ENCODE data around the gene CDH22. TPM values are rescaled to one million over a fixed set of nuclear protein-coding genes. Genes with fewer than 3 reads are reported as not detected.

CDH22 gene
- total and polyA plus RNA-seq, 2 donors (not counting 1 experiment from before 2014, with no cell fraction given), result not detected

DNA sequence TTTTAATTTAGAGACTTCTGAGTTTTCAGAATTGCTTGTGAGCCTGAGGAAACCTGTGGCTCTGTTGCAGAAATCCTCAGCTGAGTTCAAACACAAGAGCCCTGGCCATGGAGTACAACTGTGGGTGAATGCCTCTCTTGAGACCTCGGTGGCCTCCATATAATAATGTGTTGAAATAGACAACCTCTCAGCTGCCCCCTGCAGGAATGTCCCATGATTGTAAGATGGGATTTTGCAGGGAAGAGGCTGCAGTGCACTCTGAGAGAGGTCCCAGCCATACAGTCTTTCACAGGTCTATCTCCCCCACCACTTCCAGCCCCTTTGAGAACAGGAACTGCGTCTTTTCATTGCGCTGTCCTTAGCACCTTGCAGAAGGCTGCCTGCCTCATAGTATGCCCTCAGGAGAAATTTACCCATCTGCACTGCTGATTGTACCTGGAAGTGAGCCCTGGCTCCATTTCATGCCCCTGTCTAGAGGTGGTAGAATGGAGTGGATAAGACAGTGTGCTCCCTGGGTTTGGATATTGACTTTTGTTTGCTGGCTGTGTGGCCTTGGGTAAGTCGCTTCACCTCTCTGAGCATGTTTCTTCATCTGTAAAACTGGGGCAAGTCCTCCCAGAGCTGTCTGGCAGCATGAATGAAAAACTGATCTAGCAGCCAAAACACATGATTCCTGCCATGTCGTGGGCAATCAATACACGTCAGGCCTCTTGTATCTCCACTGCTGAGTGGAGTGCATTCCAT, 16.8 kb upstream of the CDH22 start:
- H3K27me3 Mint-ChIP-seq, result peaks cover 47% of the 10 kb centered on the region
- no peak for ATAC-seq (ENCODE audit: low read depth)
- CTCF ChIA-PET, result interaction anchor here (1.4 kb wide), 1 partner anchor 302 kb away, joined by 3 read pairs; no protein-coding TSS in a partner anchor
- H3K9me3 Mint-ChIP-seq (ENCODE audit: insufficient read depth), result no peaks in the 10 kb centered on the region
- no peak overlapping the region for H3K27ac Mint-ChIP-seq
- no peak overlapping the region for H3K4me3 ChIP-seq (ENCODE audit: control extremely low read depth in 1 of 5, extremely low read depth in 1 of 5, insufficient read depth in 1 of 5, low read depth in 2 of 5, low read length in 4 of 5)
- POLR2A ChIA-PET, result no interaction called here
- no peaks in the 10 kb centered on the region for H3K36me3 ChIP-seq (replicated peaks in 1 of 2; ENCODE audit: control extremely low read depth in 1 of 2, control insufficient read depth in 1 of 2, extremely low read depth in 1 of 2, insufficient read depth in 2 of 2, low read length in 1 of 2)
- no peak overlapping the region for H3K4me2 ChIP-seq (replicated peaks; ENCODE audit: low read depth, low read length, poor library complexity, severe bottlenecking)
- H3K27me3 ChIP-seq (replicated peaks in 1 of 4; ENCODE audit: control extremely low read depth in 1 of 4, control insufficient read depth in 3 of 4, insufficient read depth in 4 of 4, low read length in 3 of 4), result peaks cover 0 to 25% (median 0%) of the 10 kb centered on the region in 4 experiments
- intact Hi-C loops (cut with micrococcal nuclease), result no loop called here
- H3K4me3 Mint-ChIP-seq, result no peak overlapping the region
- no peak overlapping the region for H3K9ac ChIP-seq (ENCODE audit: low read length)
- H2AFZ ChIP-seq (ENCODE audit: insufficient read depth, low read depth, low read length, poor library complexity, severe bottlenecking), result no peak overlapping the region
- no peak overlapping the region for H3K27ac ChIP-seq (ENCODE audit: low read length in 2 of 2)
- WGBS (ENCODE audit: insufficient coverage), result 81% methylated on average over 5 of the region's 6 CpGs
- no peaks in the 10 kb centered on the region for H3K9me3 ChIP-seq (ENCODE audit: control extremely low read depth in 1 of 3, control insufficient read depth in 2 of 3, insufficient read depth in 1 of 3, low read length in 2 of 3)
- peaks cover 0 to 4% of the 10 kb centered on the region in 2 donors for H3K4me1 ChIP-seq (ENCODE audit: control insufficient read depth in 2 of 2, insufficient read depth in 2 of 2, low read length in 2 of 2)
- H3K4me1 Mint-ChIP-seq, result no peaks in the 10 kb centered on the region
- no peak for TF ChIP-seq CTCF (IDR thresholded peaks at IDR 0.05)
- TF ChIP-seq EZH2 (IDR thresholded peaks at IDR 0.05; ENCODE audit: borderline replicate concordance, insufficient read depth, low read depth, low read length, poor library complexity, severe bottlenecking), result no peak
- no peaks in the 10 kb centered on the region for H4K20me1 ChIP-seq (ENCODE audit: control insufficient read depth, insufficient read depth, low read length, poor library complexity, severe bottlenecking)
- no peaks in the 10 kb centered on the region for H3K79me2 ChIP-seq (ENCODE audit: control insufficient read depth, insufficient read depth, low read length)
- DNase-seq, result no peak

- Histone ChIP-seq H3K4me3 (ENCODE audit: control extremely low read depth in 1 of 5, extremely low read depth in 1 of 5, insufficient read depth in 1 of 5, low read depth in 2 of 5, low read length in 4 of 5) (no peak overlapping the region), H3K27me3 (replicated peaks in 1 of 4; ENCODE audit: control extremely low read depth in 1 of 4, control insufficient read depth in 3 of 4, insufficient read depth in 4 of 4, low read length in 3 of 4) (peaks cover 0 to 24% (median 0%) of the 10 kb centered on the region in 4 experiments), H3K4me2 (replicated peaks; ENCODE audit: low read depth, low read length, poor library complexity, severe bottlenecking) (no peak overlapping the region), H2AFZ (ENCODE audit: insufficient read depth, low read depth, low read length, poor library complexity, severe bottlenecking) (no peak overlapping the region), H3K36me3 (replicated peaks in 1 of 2; ENCODE audit: control extremely low read depth in 1 of 2, control insufficient read depth in 1 of 2, extremely low read depth in 1 of 2, insufficient read depth in 2 of 2, low read length in 1 of 2) (no peaks in the 10 kb centered on the region), H4K20me1 (ENCODE audit: control insufficient read depth, insufficient read depth, low read length, poor library complexity, severe bottlenecking) (no peaks in the 10 kb centered on the region), H3K27ac (ENCODE audit: low read length in 2 of 2) (no peak overlapping the region), H3K4me1 (ENCODE audit: control insufficient read depth in 2 of 2, insufficient read depth in 2 of 2, low read length in 2 of 2) (no peaks in the 10 kb centered on the region), H3K79me2 (ENCODE audit: control insufficient read depth, insufficient read depth, low read length) (no peaks in the 10 kb centered on the region), H3K9ac (ENCODE audit: low read length) (no peak overlapping the region), H3K9me3 (ENCODE audit: control extremely low read depth in 1 of 3, control insufficient read depth in 2 of 3, insufficient read depth in 1 of 3, low read length in 2 of 3) (no peaks in the 10 kb centered on the region)
- H3K27me3 Mint-ChIP-seq, result peaks cover 51% of the 10 kb centered on the region
- CTCF ChIA-PET, result interaction anchor here (1.4 kb wide), 1 partner anchor 302 kb away, joined by 3 read pairs; no protein-coding TSS in a partner anchor
- H3K27ac Mint-ChIP-seq, result no peak overlapping the region
- WGBS (ENCODE audit: insufficient coverage), result 80% methylated on average over 1 of the region's 7 CpGs
- no peak overlapping the region for H3K4me3 Mint-ChIP-seq
- H3K4me1 Mint-ChIP-seq, result no peaks in the 10 kb centered on the region
- intact Hi-C loops (cut with micrococcal nuclease), result no loop called here
- POLR2A ChIA-PET, result no interaction called here
- no peaks in the 10 kb centered on the region for H3K9me3 Mint-ChIP-seq (ENCODE audit: insufficient read depth)
- no peak for ATAC-seq (ENCODE audit: low read depth)
- TF ChIP-seq EZH2 (IDR thresholded peaks at IDR 0.05; ENCODE audit: borderline replicate concordance, insufficient read depth, low read depth, low read length, poor library complexity, severe bottlenecking) (no peak), CTCF (IDR thresholded peaks at IDR 0.05) (no peak)
- no peak for DNase-seq
Observed at GRCh38 chr20:46324379-46324778, 16.1 kb upstream of the CDH22 start.
